Neural cell (in vitro differentiated cells): Measurements from ENCODE around the gene FBXO22. TPM values are rescaled to one million over a fixed set of nuclear protein-coding genes. Genes with fewer than 3 reads are reported as not detected.

Experiments used
- H2AFZ ChIP-seq: fragments of 200-600, 300-800 bp; sonication (generic), shearing (Covaris generic); 2 replicates; pipeline ENCODE4 v1.6.0; 2014; ENCODE audit warnings: low read depth, mild to moderate bottlenecking, antibody characterized with exemption, low read length, moderate library complexity
- H3F3A ChIP-seq: fragments of 200-600 bp; shearing (Covaris generic); 2 replicates; pipeline ENCODE4 v1.6.1; 2016; ENCODE audit warnings: mild to moderate bottlenecking, moderate library complexity, mixed read lengths, antibody characterized with exemption, low read length; ENCODE audit not compliant: insufficient read depth, poor library complexity, severe bottlenecking
- H3K27ac ChIP-seq: fragments of 200-600, 300-800 bp; sonication (generic), shearing (Covaris generic); 2 replicates; pipeline ENCODE4 v1.5.1; 2014; ENCODE audit warnings: mild to moderate bottlenecking, low read length, moderate library complexity
- H3K27me3 ChIP-seq: fragments of 300-800, 200-600 bp; sonication (generic), shearing (Covaris generic); 2 replicates; pipeline ENCODE4 v1.6.0; 2014; ENCODE audit warnings: mild to moderate bottlenecking, low read depth, low read length, moderate library complexity; ENCODE audit not compliant: insufficient read depth
- H3K36me3 ChIP-seq: fragments of 300-800, 200-600 bp; sonication (generic), shearing (Covaris generic); 2 replicates; pipeline ENCODE4 v1.5.1; 2014; ENCODE audit warnings: mild to moderate bottlenecking, antibody characterized with exemption, low read length, moderate library complexity; ENCODE audit not compliant: insufficient read depth
- H3K4me2 ChIP-seq: fragments of 300-800, 200-600 bp; sonication (generic), shearing (Covaris generic); 2 replicates; pipeline ENCODE4 v1.6.0; 2014; ENCODE audit warnings: mild to moderate bottlenecking, low read length
- H3K4me3 ChIP-seq: fragments of 300-800, 200-600 bp; sonication (generic), shearing (Covaris generic); 2 replicates; pipeline ENCODE4 v1.5.1; 2014; ENCODE audit warnings: mild to moderate bottlenecking, low read length, moderate library complexity
- H3K79me2 ChIP-seq: fragments of 200-600 bp; shearing (Covaris generic); replicated peaks from 2 replicates; pipeline ENCODE4 v1.6.0; 2014; ENCODE audit warnings: mild to moderate bottlenecking, low read length, moderate library complexity; ENCODE audit not compliant: insufficient read depth
- H3K9ac ChIP-seq: fragments of 300-800, 200-600 bp; sonication (generic), shearing (Covaris generic); 2 replicates; pipeline ENCODE4 v1.6.1; 2016; ENCODE audit warnings: mild to moderate bottlenecking, low read length, mixed read lengths
- H3K9me2 ChIP-seq: fragments of 200-600 bp; shearing (Covaris generic); 2 replicates; pipeline ENCODE4 v1.6.1; 2016; ENCODE audit warnings: mild to moderate bottlenecking, low read length, mixed read lengths; ENCODE audit not compliant: insufficient read depth
- H3K9me3 ChIP-seq: fragments of 200-600, 300-800 bp; sonication (generic), shearing (Covaris generic); 2 replicates; pipeline ENCODE4 v1.6.1; 2016; ENCODE audit warnings: mild to moderate bottlenecking, mixed run types, low read length, moderate library complexity, mixed read lengths
- H4K20me1 ChIP-seq: fragments of 200-600 bp; shearing (Covaris generic); 2 replicates; pipeline ENCODE4 v1.6.1; 2016; ENCODE audit warnings: mild to moderate bottlenecking, mixed run types; ENCODE audit not compliant: insufficient read depth
- CTCF ChIP-seq: fragments of 450-650 bp; IDR thresholded peaks from 2 replicates; pipeline ENCODE4 v1.5.1; 2014; ENCODE audit warnings: antibody characterized with exemption, mild to moderate bottlenecking, moderate library complexity; ENCODE audit not compliant: poor library complexity, severe bottlenecking
- EP300 ChIP-seq: fragments of 450-650 bp; conservative IDR thresholded peaks from 2 replicates; pipeline ENCODE4 v1.6.1; 2014; ENCODE audit warnings: antibody characterized with exemption, mild to moderate bottlenecking, moderate library complexity; ENCODE audit not compliant: poor library complexity, severe bottlenecking
- EZH2 ChIP-seq: fragments of 200-600, 300-800 bp; shearing (Covaris generic), sonication (generic); IDR thresholded peaks from 2 replicates; pipeline ENCODE4 v1.6.1; 2014; ENCODE audit warnings: antibody characterized with exemption, low read length, borderline replicate concordance, mild to moderate bottlenecking; ENCODE audit not compliant: insufficient read depth, poor library complexity, severe bottlenecking
- MXI1 ChIP-seq: fragments of 450-650 bp; conservative IDR thresholded peaks from 2 replicates; pipeline ENCODE4 v1.6.1; 2014; ENCODE audit warnings: antibody characterized with exemption, mild to moderate bottlenecking; ENCODE audit not compliant: poor library complexity, severe bottlenecking
- POLR2AphosphoS5 ChIP-seq: IDR thresholded peaks from 2 replicates; pipeline ENCODE4 v1.6.1; 2012
- RAD21 ChIP-seq: fragments of 450-650 bp; conservative IDR thresholded peaks from 2 replicates; pipeline ENCODE4 v1.6.1; 2014; ENCODE audit warnings: antibody characterized with exemption, mild to moderate bottlenecking, moderate library complexity
- REST ChIP-seq: IDR thresholded peaks from 2 replicates; pipeline ENCODE4 v1.6.1; 2012; ENCODE audit warnings: borderline replicate concordance
- SMC3 ChIP-seq: fragments of 450-650 bp; conservative IDR thresholded peaks from 2 replicates; pipeline ENCODE4 v1.6.1; 2014; ENCODE audit warnings: antibody characterized with exemption, mild to moderate bottlenecking, moderate library complexity; ENCODE audit not compliant: poor library complexity
- TAF1 ChIP-seq: IDR thresholded peaks from 2 replicates; pipeline ENCODE4 v1.6.1; 2012; ENCODE audit warnings: low read depth
- polyA plus RNA-seq: library from polyadenylated mRNA; depleted of rRNA; stranded (reverse); fragments of >200 nt; gene quantifications from 2 replicates; pipeline ENCODE4 v1.2.3, GENCODE V29; 2014

FBXO22 gene
- polyA plus RNA-seq, 1 donor from 2014 or later, result 52.3 TPM

GRCh38 chr15:75930866-75931265 is 27.2 kb downstream of the FBXO22 start:
- no peak for TF ChIP-seq MXI1
- TF ChIP-seq SMC3, result no peak
- TF ChIP-seq EZH2, result no peak
- TF ChIP-seq REST, result no peak
- TF ChIP-seq POLR2AphosphoS5, result no peak

GRCh38 chr15:75942464-75942863 is 38.8 kb downstream of the FBXO22 start:
- peaks cover 12% of the 10 kb centered on the region for H3K36me3 ChIP-seq
- H3K9ac ChIP-seq, result no peak overlapping the region
- no peaks in the 10 kb centered on the region for H3K9me2 ChIP-seq
- H3K4me3 ChIP-seq, result no peak overlapping the region
- no peaks in the 10 kb centered on the region for H3K27me3 ChIP-seq
- H4K20me1 ChIP-seq, result no peaks in the 10 kb centered on the region
- H3K9me3 ChIP-seq, result no peaks in the 10 kb centered on the region
- H3K4me2 ChIP-seq, result no peak overlapping the region
- H3F3A ChIP-seq, result no peaks in the 10 kb centered on the region
- no peak overlapping the region for H2AFZ ChIP-seq
- TF ChIP-seq EP300 (no peak), EZH2 (no peak), CTCF (no peak), REST (no peak), POLR2AphosphoS5 (no peak), TAF1 (no peak), MXI1 (no peak), SMC3 (no peak), RAD21 (no peak)
- no peaks in the 10 kb centered on the region for H3K79me2 ChIP-seq
- H3K27ac ChIP-seq, result no peak overlapping the region

More at GRCh38 chr15:75930866-75931265, 27.2 kb downstream of the FBXO22 start:
- Histone ChIP-seq H3K27ac (no peak overlapping the region), H3K27me3 (no peaks in the 10 kb centered on the region), H3K36me3 (peaks cover 17% of the 10 kb centered on the region), H4K20me1 (no peaks in the 10 kb centered on the region), H2AFZ (no peak overlapping the region), H3K9me3 (no peaks in the 10 kb centered on the region), H3K79me2 (peaks cover 3% of the 10 kb centered on the region), H3K4me3 (no peak overlapping the region), H3F3A (no peaks in the 10 kb centered on the region), H3K9me2 (no peaks in the 10 kb centered on the region), H3K4me2 (no peak overlapping the region), H3K9ac (no peak overlapping the region)
